Thyroid gland (tissue), 4 donors: ENCODE data around the gene GTSE1. TPM values are rescaled to one million over a fixed set of nuclear protein-coding genes. Genes with fewer than 3 reads are reported as not detected.
A peak's percentile ranks its signal among the peaks of the same experiment; 100 is the strongest.

Experiments
- DNase-seq, 2 donors: peaks; one replicate each; pipeline ENCODE4 v3.0.0-alpha.2; 2019
- H3K27ac ChIP-seq, 3 donors: fragments of 200-600 bp; sonication (generic); 1 replicate in 2 of 3; 2 replicates in 1 of 3; pipeline ENCODE4 v1.5.1; 2016 to 2019; ENCODE audit warnings: mild to moderate bottlenecking in 1 of 3, moderate library complexity in 1 of 3
- H3K27me3 ChIP-seq: fragments of 200-600 bp; sonication (generic); one replicate; pipeline ENCODE4 v1.5.1; 2019
- H3K36me3 ChIP-seq, 2 donors: fragments of 200-600 bp; sonication (generic); one replicate each; pipeline ENCODE4 v1.5.1; 2016 to 2019
- H3K4me1 ChIP-seq, 2 donors: fragments of 200-600 bp; sonication (generic); one replicate each; pipeline ENCODE4 v1.5.1; 2017 to 2019
- H3K4me3 ChIP-seq, 3 donors: fragments of 200-600 bp; sonication (generic); replicated peaks in 1 of 3; 1 replicate in 2 of 3; 2 replicates in 1 of 3; pipeline ENCODE4 v1.5.1; 2016; ENCODE audit warnings: mild to moderate bottlenecking in 1 of 3
- H3K9me3 ChIP-seq: fragments of 200-600 bp; sonication (generic); one replicate; pipeline ENCODE4 v1.5.1; 2017
- POLR2A ChIP-seq, 2 donors: fragments of 450-650 bp; IDR thresholded peaks; one replicate each; pipeline ENCODE4 v1.6.1; 2017; ENCODE audit warnings: antibody characterized with exemption in 2 of 2, mild to moderate bottlenecking in 2 of 2, moderate library complexity in 1 of 2
- WGBS, 2 donors: methylation state at CpG; one replicate each; pipeline ENCODE4 v1.1.5; 2017; 5-methylcytosine and 5-hydroxymethylcytosine counted together
- intact Hi-C: fragments of 100-400 bp; cut with DNase I; formaldehyde crosslinking; loops from one replicate; pipeline ENCODE4 v1.15.1; 2023
- total RNA-seq, 4 donors: library from RNA; depleted of rRNA; stranded (reverse); fragments of >200 nt; gene quantifications; one replicate each; pipeline ENCODE4 v1.2.3, GENCODE V29; 2016
- TF ChIP-seq, protein P1 (sequence below), 6 experiments: fragments of 200-600 bp in 3 of 6; fragments of 450-650 bp in 3 of 6; sonication (generic) in 3 of 6; IDR thresholded peaks; one replicate each; pipeline ENCODE4 v1.5.1; 2016 to 2019; ENCODE audit warnings: antibody characterized with exemption in 6 of 6, mild to moderate bottlenecking in 2 of 6, inconsistent platforms in 1 of 6, moderate library complexity in 1 of 6

GTSE1 gene
- total RNA-seq, 4 donors from 2014 or later: 0.22 to 0.27 (median 0.25) TPM; not detected in 1

DNA sequence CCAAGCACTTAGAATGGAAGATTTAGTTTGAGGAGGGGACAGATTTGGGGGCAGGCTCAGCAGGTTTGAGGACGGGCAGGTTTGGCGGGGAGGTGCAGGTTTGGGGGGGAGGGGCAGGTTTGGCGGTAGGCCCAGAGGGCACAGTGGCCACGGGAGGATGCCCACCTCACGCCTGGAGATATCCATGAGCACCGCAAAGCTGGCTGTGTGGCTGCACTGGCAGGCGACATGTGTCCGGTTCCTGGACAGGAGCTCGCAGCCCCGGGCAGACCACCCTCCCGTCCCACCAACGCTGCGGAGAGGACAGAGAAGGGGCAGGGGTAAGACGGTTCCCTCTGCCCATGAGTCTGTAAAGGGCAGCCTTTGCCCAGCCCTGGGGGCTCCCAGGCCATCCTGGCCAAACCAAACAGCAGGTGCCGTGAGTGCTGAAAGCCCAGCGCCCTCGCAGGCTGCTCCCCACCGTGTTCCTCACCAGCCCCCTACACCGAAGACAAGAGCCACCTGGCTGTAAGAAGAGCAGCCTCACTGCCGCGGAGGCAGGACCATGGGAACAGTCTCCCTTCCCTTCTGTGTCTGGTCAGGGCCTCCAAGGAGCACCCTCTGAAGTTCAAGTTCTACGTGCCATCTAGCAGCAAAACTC is 81.9 kb downstream of the GTSE1 start:
- WGBS, 2 donors: 69 to 84% methylated on average over 15 to 17 of the region's 22 CpGs
- peak in 1 of 2 donors; percentile 51 for DNase-seq
- no peaks in the 10 kb centered on the region for H3K9me3 ChIP-seq
- H3K27me3 ChIP-seq: no peaks in the 10 kb centered on the region
- H3K27ac ChIP-seq: peak overlapping the region; percentile 75 to 91 (median 76)
- H3K4me1 ChIP-seq: peaks cover 36 to 39% of the 10 kb centered on the region in 2 donors
- peaks cover 0 to 11% of the 10 kb centered on the region in 2 donors for H3K36me3 ChIP-seq
- intact Hi-C loops: loop anchor here (10.0 kb wide), 1 partner anchor 86 kb away; no protein-coding TSS in a partner anchor
- no peak overlapping the region for H3K4me3 ChIP-seq
- TF ChIP-seq POLR2A (IDR thresholded peaks at IDR 0.05): no peak
- TF ChIP-seq, protein P1, sequence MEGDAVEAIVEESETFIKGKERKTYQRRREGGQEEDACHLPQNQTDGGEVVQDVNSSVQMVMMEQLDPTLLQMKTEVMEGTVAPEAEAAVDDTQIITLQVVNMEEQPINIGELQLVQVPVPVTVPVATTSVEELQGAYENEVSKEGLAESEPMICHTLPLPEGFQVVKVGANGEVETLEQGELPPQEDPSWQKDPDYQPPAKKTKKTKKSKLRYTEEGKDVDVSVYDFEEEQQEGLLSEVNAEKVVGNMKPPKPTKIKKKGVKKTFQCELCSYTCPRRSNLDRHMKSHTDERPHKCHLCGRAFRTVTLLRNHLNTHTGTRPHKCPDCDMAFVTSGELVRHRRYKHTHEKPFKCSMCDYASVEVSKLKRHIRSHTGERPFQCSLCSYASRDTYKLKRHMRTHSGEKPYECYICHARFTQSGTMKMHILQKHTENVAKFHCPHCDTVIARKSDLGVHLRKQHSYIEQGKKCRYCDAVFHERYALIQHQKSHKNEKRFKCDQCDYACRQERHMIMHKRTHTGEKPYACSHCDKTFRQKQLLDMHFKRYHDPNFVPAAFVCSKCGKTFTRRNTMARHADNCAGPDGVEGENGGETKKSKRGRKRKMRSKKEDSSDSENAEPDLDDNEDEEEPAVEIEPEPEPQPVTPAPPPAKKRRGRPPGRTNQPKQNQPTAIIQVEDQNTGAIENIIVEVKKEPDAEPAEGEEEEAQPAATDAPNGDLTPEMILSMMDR (IDR thresholded peaks at IDR 0.05): no peak

DNA sequence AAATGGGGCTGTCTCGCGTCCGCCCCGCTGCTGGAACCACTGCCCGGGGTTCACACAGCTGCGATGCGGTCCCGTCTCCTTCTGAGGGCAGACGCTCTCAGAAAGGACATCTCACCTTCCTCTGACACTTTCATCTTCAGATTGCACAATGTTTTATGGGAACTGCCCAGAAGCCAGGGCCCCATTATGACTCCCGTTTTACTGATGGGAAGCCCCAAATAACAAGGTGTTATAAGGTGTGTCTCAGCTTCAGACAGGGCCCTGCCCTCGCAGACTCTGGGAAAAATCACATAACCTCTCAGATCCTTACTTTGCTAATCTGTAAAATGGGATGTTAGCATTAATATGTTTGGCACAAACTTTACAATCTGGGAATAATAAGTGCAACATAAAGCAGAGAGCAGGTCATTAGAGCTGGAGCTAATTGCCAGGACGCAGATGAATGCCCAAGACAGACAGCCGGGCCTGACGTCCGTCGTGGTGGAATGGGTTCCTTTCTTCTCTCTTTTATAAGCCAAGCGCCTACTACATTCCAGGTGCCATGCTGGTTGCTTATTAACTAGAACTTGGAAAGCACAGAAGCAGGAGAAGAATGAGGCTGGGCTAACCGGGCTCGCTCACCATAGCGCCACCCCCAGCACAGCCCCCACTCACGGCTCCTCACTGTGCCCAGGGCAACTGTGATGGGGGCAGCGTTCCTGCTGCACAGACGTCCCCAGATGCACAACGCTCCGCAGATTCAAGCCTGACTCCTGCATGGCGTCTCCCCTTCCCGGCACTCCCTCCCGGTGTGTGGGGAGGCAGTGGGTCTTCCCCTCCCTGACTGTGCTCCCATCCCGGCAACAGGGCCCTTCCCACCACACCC is 82.6 kb downstream of the GTSE1 start:
- Histone ChIP-seq H3K36me3 (peaks cover 0 to 14% of the 10 kb centered on the region in 2 donors), H3K27ac (peak overlapping the region in 1 of 3 donors; percentile 91), H3K27me3 (no peaks in the 10 kb centered on the region), H3K4me3 (no peak overlapping the region), H3K4me1 (peaks cover 28 to 31% of the 10 kb centered on the region in 2 donors), H3K9me3 (no peaks in the 10 kb centered on the region)
- TF ChIP-seq, protein P1 (IDR thresholded peaks at IDR 0.05): no peak
- no peak for TF ChIP-seq POLR2A (IDR thresholded peaks at IDR 0.05)
- 81 to 82% methylated on average over 27 to 29 of the region's 29 CpGs for WGBS, 2 donors
- intact Hi-C loops: loop anchor here (10.0 kb wide), 1 partner anchor 86 kb away; no protein-coding TSS in a partner anchor
- DNase-seq: no peak

DNA sequence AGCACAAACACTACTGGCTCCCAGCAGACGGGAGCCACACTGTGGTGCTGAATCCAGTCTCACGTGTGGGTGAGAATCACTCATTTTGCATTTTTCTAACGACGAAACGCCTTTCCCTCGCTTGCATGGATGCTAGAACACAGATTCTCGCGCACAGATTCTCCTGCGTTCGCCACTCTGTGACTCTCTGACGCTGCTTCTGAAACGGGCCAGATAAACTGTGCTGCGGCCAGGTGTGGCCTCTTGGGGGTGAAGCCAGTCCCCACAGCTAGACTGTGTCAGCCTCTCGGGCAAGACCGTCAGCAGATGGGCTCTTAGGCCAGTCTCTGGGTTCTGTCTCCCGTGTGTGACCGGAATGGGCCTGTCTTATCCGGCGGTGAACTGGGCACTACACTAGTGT is 83.4 kb downstream of the GTSE1 start:
- no peak for TF ChIP-seq POLR2A (IDR thresholded peaks at IDR 0.05)
- TF ChIP-seq, protein P1 (IDR thresholded peaks at IDR 0.05): no peak
- DNase-seq: no peak
- peaks cover 20 to 24% of the 10 kb centered on the region in 2 donors for H3K4me1 ChIP-seq
- no peaks in the 10 kb centered on the region for H3K9me3 ChIP-seq
- no peak overlapping the region for H3K4me3 ChIP-seq
- no peak overlapping the region for H3K27ac ChIP-seq
- WGBS, 2 donors: 79 to 91% methylated on average over 15 to 19 of the region's 19 CpGs
- peaks cover 0 to 16% of the 10 kb centered on the region in 2 donors for H3K36me3 ChIP-seq
- H3K27me3 ChIP-seq: no peaks in the 10 kb centered on the region
- intact Hi-C loops: no loop called here

Other genes starting within 250 kb of the GTSE1 start
- 10 to 100 TPM; 26.9 to 41.9 (median 37.4) TPM for gene PPARA, start 146.3 kb upstream of the GTSE1 start, total RNA-seq
- 10 to 100 TPM; 12.8 to 34.4 (median 16.4) TPM for gene CDPF1, start 46.6 kb upstream of the GTSE1 start, total RNA-seq
- gene PKDREJ, start 33.5 kb upstream of the GTSE1 start, total RNA-seq: under 1 TPM in 3 of 4 donors, not detected in 1; 0.10 to 0.21 (median 0.11) TPM
- gene TTC38, start 28.9 kb upstream of the GTSE1 start, total RNA-seq: 10 to 100 TPM; 30.2 to 81.9 (median 51.1) TPM
- gene TRMU, start 38.8 kb downstream of the GTSE1 start, total RNA-seq: 100 to 1,000 TPM in 1 of 4 donors, 10 to 100 TPM in 3; 30.7 to 113 (median 49.0) TPM
- gene CELSR1, start 240.8 kb downstream of the GTSE1 start, total RNA-seq: 10 to 100 TPM; 18.4 to 56.0 (median 31.0) TPM